Measurements from ENCODE around the gene FCAMR.

Gene FCAMR

GRCh38 chr1:206908038-206908437, 62.2 kb downstream of the FCAMR start:
- DNase-seq (ENCODE audit: low spot score), result no peak
